Esophagus muscularis mucosa (tissue), 4 donors: Measurements from ENCODE around the gene OR10AG1. TPM values are rescaled to one million over a fixed set of nuclear protein-coding genes. Genes with fewer than 3 reads are reported as not detected.

ENCODE experiments used
- DNase-seq: peaks from one replicate; pipeline ENCODE4 v3.0.0-alpha.2; 2017; ENCODE audit errors: extremely low spot score
- H3K27ac ChIP-seq, 4 donors: fragments of 200-600 bp; sonication (generic); replicated peaks in 1 of 4; 1 replicate in 3 of 4; 2 replicates in 1 of 4; pipeline ENCODE4 v1.5.1; 2016 to 2019; ENCODE audit warnings: mild to moderate bottlenecking in 1 of 4
- H3K27me3 ChIP-seq, 4 donors: fragments of 200-600 bp; sonication (generic); one replicate each; pipeline versions ENCODE4 v1.5.1 to v1.6.0; 2016 to 2019
- H3K36me3 ChIP-seq, 4 donors: fragments of 200-600 bp; sonication (generic); one replicate each; pipeline ENCODE4 v1.5.1; 2016 to 2019
- H3K4me1 ChIP-seq, 4 donors: fragments of 200-600 bp; sonication (generic); one replicate each; pipeline ENCODE4 v1.5.1; 2016 to 2019
- H3K4me3 ChIP-seq, 4 donors: fragments of 200-600 bp; sonication (generic); 1 replicate in 2 of 4; 2 replicates in 2 of 4; pipeline ENCODE4 v1.5.1; 2016 to 2019; ENCODE audit warnings: mild to moderate bottlenecking in 4 of 4, moderate library complexity in 1 of 4
- H3K9me3 ChIP-seq, 4 donors: fragments of 200-600 bp; sonication (generic); 1 replicate in 3 of 4; 2 replicates in 1 of 4; pipeline ENCODE4 v1.5.1; 2016 to 2019
- CTCF ChIP-seq, 3 experiments: fragments of 200-600 bp in 2 of 3; fragments of 450-650 bp in 1 of 3; sonication (generic) in 2 of 3; IDR thresholded peaks; one replicate each; pipeline ENCODE4 v1.5.1; 2017 to 2019; ENCODE audit warnings: antibody characterized with exemption in 3 of 3, mild to moderate bottlenecking in 2 of 3, moderate library complexity in 1 of 3
- EP300 ChIP-seq: sonication (generic); formaldehyde crosslinking; IDR thresholded peaks from one replicate; pipeline ENCODE4 v1.6.1; 2017; ENCODE audit warnings: antibody characterized with exemption
- POLR2A ChIP-seq: fragments of 450-650 bp; IDR thresholded peaks from one replicate; pipeline ENCODE4 v1.6.1; 2017; ENCODE audit warnings: antibody characterized with exemption, moderate library complexity, mild to moderate bottlenecking, low read depth
- POLR2AphosphoS5 ChIP-seq, 2 donors: sonication (generic); formaldehyde crosslinking; IDR thresholded peaks; one replicate each; pipeline ENCODE4 v1.6.1; 2017; ENCODE audit warnings: antibody characterized with exemption in 2 of 2
- WGBS: methylation state at CpG from one replicate; pipeline ENCODE4 v1.1.5; 2018; 5-methylcytosine and 5-hydroxymethylcytosine counted together
- intact Hi-C: fragments of 100-400 bp; cut with DNase I; formaldehyde crosslinking; loops from one replicate; pipeline ENCODE4 v1.15.1; 2023
- total RNA-seq, 4 donors: library from RNA; depleted of rRNA; stranded (reverse); fragments of >200 nt; gene quantifications; one replicate each; pipeline versions ENCODE4 v1.1.0 to v1.2.1, GENCODE V29; 2016

OR10AG1 gene
- total RNA-seq, 4 donors from 2014 or later: not detected

GRCh38 chr11:55936300-55936699, 33.4 kb downstream of the OR10AG1 start, which contains the start of gene OR5I1:
Gene OR5I1, minus strand, starts transcription at chr11:55936400. Its CDS starts 0 bp downstream, at chr11:55936400.
- no peaks in the 10 kb centered on the region for H3K27me3 ChIP-seq
- DNase-seq: no peak
- H3K9me3 ChIP-seq: peaks cover 0 to 5% (median 0%) of the 10 kb centered on the region in 4 donors
- H3K4me1 ChIP-seq: no peaks in the 10 kb centered on the region
- TF ChIP-seq CTCF (IDR thresholded peaks at IDR 0.05) (no peak), POLR2AphosphoS5 (IDR thresholded peaks at IDR 0.05) (no peak), EP300 (no peak), POLR2A (no peak)
- no peak within 1 kb of the TSS for H3K27ac ChIP-seq
- no peaks in the 10 kb centered on the region for H3K36me3 ChIP-seq
- H3K4me3 ChIP-seq: no peak within 1 kb of the TSS
- whole genome bisulfite sequencing: 57% methylated on average over 2 of the region's 2 CpGs
- intact Hi-C loops: no loop called here

GRCh38 chr11:55920537-55920936, 49.2 kb downstream of the OR10AG1 start:
- Histone ChIP-seq H3K4me1 (no peaks in the 10 kb centered on the region), H3K27ac (no peak overlapping the region), H3K27me3 (peaks cover 0 to 8% (median 0%) of the 10 kb centered on the region in 4 donors), H3K9me3 (peaks cover 0 to 3% (median 0%) of the 10 kb centered on the region in 4 donors), H3K4me3 (no peak overlapping the region), H3K36me3 (no peaks in the 10 kb centered on the region)
- TF ChIP-seq CTCF (IDR thresholded peaks at IDR 0.05): no peak
- TF ChIP-seq POLR2A: no peak
- intact Hi-C loops: no loop called here
- DNase-seq: no peak
- 86% methylated on average over 4 of the region's 5 CpGs for WGBS

Other genes starting within 250 kb of the OR10AG1 start
- gene OR5D13, start 196.5 kb downstream of the OR10AG1 start, total RNA-seq: not detected
- gene OR5D14, start 174.4 kb downstream of the OR10AG1 start, total RNA-seq: not detected
- not detected for gene OR5L1, start 158.6 kb downstream of the OR10AG1 start, total RNA-seq
- not detected for gene OR5D18, start 150.3 kb downstream of the OR10AG1 start, total RNA-seq
- gene OR5L2, start 142.7 kb downstream of the OR10AG1 start, total RNA-seq: not detected
- not detected for gene OR5D16, start 131.2 kb downstream of the OR10AG1 start, total RNA-seq
- gene TRIM51, start 86.6 kb downstream of the OR10AG1 start, total RNA-seq: not detected
- not detected for gene OR5W2, start 55.4 kb downstream of the OR10AG1 start, total RNA-seq
- not detected for gene OR5I1, start 33.5 kb downstream of the OR10AG1 start, total RNA-seq
- not detected for gene OR5F1, start 24.7 kb upstream of the OR10AG1 start, total RNA-seq
- not detected for gene OR5AS1, start 57.7 kb upstream of the OR10AG1 start, total RNA-seq
- not detected for gene OR8I2, start 123.4 kb upstream of the OR10AG1 start, total RNA-seq
- gene OR8H2, start 133.7 kb upstream of the OR10AG1 start, total RNA-seq: not detected
- not detected for gene OR8H3, start 152.4 kb upstream of the OR10AG1 start, total RNA-seq
- gene OR8J3, start 170.3 kb upstream of the OR10AG1 start, total RNA-seq: not detected
- not detected for gene OR8K5, start 190.4 kb upstream of the OR10AG1 start, total RNA-seq
- gene OR5J2, start 206.7 kb upstream of the OR10AG1 start, total RNA-seq: not detected